Putamen (tissue), 1 donor: ENCODE results near the gene ARFRP1.
A peak's percentile ranks its signal among the peaks of the same experiment; 100 is the strongest.

Experiments used
- DNase-seq: peaks from one replicate; pipeline ENCODE4 v3.0.0-alpha.2; 2016; ENCODE audit warnings: low spot score

ARFRP1 gene

DNA sequence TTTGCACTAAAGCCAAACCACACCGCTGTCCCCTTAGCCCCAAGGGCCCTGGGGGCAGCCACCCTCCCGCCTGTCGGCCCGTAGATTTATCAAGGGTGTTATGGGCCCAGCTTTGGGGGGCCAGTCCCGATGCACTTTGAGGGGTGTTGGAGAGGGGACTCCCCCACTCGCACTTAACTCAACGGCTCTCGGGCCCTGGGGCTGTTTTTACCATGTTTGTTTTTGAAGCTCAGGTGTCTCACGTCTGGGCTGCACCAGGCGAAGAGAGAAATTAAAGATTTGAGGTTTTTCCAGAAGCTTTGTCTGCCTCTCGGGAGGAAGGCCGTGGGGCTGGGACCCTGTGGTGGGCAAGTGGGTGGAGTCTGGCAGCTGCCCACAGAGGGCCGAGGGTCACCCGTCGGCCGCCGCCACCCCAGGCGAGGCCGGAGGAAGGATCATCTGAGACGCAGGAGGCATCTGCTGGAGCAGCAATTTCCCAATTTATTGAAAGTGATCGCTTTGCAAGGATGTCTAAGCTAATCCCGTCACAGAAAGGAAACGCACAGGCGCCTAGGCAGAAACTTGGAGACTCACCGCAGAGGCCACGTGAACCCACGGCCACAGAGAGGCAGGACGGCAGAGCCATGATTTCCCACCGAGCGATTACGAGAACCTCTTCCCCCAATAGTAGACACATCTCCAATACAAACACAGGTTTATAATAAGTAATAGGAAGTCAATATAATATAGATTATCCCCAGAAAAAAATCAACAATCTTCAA, 35.6 kb upstream of the ARFRP1 start:
- no peak for DNase-seq

DNA sequence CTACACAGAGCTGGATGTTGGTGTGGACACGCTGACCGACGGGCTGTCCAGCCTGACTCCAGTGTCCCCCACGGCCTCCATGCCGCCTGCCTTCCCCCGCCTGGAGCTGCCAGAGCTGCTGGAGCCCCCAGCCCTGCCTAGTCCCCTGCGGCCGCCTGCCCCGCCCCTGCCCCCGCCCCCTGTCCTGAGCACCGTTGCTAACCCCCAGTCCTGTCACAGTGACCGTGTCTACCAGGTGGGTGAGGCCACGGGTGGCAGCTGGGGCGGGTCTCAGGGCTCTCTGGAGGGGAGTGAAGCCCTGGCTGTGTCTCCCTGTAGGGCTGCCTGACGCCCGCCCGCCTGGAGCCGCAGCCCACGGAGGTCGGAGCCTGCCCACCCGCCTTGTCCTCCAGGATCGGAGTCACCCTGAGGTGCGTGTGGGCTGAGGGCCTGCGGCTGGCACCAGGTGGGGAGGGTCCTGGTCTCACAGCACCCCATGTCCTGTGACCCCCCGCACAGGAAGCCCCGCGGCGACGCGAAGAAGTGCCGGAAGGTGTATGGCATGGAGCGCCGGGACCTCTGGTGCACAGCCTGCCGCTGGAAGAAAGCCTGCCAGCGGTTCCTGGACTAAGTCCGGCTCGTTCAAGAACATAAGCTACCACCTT, 34.7 kb upstream of the ARFRP1 start:
- DNase-seq = no peak

DNA sequence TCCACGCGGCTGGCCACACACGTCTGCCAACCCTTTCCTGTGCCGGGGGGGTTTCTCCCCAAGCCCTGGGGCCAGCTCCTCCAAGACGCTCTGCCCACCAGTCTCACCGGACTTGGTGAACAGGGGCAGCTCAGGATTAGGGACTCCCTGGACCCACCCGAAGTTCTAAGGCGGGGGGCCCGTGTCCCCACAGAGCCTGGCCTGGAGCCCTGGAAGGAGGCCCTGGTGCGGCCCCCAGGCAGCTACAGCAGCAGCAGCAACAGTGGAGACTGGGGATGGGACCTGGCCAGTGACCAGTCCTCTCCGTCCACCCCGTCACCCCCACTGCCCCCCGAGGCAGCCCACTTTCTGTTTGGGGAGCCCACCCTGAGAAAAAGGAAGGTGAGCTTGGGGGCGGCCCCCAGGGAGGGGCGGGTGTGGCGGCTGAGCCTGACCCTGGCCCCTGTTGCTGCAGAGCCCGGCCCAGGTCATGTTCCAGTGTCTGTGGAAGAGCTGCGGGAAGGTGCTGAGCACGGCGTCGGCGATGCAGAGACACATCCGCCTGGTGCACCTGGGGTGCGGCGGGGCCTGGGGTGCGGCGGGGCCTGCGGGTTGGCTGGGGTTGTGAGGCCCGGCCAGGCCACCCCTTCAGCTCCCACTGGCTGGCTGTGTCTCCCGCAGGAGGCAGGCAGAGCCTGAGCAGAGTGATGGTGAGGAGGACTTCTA, 34.1 kb upstream of the ARFRP1 start:
- no peak for DNase-seq

DNA sequence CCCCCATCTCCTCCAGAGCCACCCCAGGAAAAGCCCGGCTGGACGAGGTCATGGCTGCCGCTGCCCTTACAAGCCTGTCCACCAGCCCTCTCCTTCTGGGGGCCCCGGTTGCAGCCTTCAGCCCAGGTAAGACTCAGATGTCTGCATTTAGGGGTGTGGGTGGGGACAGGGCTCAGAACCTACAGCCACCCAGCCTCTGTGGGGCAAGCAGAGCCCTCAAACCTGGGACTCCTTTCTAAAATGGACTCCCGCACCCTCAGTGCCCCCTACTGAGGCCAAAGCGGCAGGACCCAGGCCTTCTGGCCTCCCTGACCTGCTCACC, 33.5 kb upstream of the ARFRP1 start:
- no peak for DNase-seq

DNA sequence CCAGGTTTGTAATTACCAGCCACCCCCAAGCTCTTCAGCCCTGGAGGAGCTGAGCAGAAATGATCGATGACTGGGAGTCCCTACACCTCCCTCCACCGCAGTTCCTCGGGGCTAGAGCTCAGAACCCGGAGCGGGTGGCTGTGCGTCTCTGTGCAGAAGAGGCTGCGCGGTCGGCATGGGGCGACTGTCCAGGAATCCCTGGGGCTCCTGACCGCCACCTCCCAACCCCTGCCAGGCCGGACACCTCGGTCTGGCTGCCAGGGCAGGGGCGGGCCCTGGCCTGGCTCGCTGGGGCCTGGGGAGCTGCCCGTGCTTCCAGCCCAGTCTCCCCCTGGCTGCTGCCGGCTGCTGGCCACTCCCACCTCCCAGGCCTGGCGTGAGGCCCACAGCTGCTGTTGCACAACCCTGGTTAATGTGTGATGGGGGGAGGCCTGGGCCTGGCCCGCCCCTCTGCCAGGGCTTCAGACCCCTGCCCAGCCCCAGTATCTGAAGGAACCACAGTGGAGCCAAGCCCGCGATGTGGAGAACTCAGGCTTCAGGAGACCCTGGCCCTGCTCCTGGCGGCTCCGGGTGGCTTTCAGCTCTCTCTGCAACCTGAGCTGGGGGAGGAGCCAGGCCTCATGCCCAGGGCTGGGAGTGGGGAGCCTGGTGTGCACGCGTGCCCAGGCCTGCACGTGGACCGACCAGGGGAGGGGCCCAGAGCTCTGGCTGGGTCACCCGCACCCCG, 33.0 kb upstream of the ARFRP1 start:
- DNase-seq = peak; percentile 67

DNA sequence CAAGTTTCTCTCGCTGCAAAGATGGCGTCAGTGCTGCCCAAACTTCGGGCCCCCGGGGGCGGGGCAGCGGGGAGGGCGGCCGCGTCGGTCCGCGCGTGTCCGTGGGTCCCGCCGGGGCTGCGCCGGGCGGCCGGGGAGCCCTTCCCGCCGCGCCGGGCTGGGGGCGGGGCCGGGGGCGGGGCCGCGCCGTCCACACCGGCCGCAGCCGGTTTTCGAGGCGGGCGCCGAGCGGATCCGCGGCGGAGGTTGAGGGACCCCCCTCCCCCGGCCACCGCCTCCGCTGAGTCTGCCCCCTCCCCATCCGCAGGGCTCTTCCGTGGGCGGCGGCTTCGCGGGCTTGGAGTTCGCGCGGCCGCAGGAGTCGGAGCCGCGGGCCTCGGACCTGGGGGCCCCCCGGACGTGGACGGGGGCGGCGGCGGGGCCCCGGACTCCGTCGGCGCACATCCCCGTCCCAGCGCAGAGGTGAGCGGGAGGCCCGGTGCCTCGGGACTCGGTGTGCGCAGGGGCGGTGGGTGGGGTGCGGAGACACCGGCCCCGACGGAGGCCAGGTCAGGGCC, 32.4 kb upstream of the ARFRP1 start:
- no peak for DNase-seq

DNA sequence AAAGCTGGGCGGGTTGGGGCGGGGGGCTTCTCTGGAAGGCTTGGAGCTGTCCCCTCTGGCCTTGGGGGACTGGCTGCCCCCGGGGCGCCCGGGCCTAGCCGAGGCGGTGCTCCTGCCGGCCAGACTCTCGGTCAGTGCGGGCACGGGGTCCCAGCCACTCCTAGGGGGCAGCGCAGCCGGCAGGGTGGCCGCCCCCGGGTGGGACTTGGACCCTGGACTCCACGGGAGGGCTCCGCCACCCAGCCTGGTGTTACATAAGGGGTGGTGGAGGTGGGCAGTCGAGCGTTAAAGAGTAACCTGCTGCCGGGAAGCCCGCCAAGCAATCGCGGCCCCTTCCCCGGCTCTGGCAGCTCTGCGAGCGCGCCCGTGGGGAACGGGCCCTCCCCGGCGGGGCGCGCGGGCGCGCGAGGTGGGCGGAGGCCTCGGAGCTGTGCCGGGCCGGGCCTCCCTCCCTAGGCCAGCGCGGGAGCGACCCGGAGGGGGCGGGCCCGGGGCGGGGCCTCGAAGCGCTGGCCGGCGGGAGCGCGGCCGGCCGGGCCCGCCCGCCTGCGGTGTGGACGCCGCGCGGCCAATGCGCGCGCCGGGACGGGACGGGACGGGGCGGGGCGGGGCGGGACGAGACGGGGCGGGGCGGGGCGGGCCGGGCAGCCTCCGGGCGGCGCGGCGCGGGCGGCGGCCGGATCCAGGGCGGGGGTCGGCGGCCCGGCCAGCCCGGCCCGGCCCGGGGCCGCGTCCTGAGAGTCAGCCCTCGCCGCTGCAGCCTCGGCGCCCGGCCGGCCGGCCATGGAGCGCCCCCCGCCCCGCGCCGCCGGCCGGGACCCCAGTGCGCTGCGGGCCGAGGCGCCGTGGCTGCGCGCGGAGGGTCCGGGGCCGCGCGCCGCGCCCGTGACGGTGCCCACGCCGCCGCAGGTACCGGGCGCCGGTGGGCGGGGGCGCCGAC, 31.6 kb upstream of the ARFRP1 start, which contains the start of gene SLC2A4RG:
Gene SLC2A4RG (plus strand): TSS at position 647 of the 940 bp plus-strand sequence. CDS start 137 bp downstream, at position 784.
- peak; percentile 86 for DNase-seq

DNA sequence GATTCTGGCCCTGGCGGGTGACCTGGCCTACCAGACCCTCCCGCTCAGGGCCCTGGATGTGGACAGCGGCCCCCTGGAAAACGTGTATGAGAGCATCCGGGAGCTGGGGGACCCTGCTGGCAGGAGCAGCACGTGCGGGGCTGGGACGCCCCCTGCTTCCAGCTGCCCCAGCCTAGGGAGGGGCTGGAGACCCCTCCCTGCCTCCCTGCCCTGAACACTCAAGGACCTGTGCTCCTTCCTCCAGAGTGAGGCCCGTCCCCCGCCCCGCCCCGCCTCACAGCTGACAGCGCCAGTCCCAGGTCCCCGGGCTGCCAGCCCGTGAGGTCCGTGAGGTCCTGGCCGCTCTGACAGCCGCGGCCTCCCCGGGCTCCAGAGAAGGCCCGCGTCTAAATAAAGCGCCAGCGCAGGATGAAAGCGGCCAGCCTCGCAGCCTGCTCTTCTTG, 30.9 kb upstream of the ARFRP1 start:
- DNase-seq = no peak

DNA sequence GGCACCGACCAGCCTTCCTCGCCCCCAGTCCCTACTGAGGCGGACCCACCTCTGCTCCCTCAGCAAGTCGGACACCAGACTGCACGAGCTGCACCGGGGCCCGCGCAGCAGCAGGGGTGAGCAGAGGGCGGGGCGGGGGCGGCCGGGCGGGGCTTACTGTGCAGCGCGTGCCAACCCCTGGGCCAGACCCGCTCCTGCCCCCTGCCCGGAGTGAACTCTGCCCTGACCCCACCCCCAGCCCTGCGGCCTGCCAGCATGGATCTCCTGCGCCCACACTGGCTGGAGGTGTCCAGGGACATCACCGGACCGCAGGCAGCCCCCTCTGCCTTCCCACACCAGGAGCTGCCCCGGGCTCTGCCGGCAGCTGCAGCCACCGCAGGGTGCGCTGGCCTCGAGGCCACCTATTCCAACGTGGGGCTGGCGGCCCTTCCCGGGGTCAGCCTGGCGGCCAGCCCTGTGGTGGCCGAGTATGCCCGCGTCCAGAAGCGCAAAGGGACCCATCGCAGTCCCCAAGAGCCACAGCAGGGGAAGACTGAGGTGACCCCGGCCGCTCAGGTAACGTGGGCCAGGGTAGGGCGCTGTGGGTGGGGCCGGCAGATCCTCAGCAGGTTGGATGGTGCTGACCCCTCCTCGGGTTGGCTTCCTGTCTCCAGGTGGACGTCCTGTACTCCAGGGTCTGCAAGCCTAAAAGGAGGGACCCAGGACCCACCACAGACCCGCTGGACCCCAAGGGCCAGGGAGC, 30.3 kb upstream of the ARFRP1 start:
- no peak for DNase-seq

DNA sequence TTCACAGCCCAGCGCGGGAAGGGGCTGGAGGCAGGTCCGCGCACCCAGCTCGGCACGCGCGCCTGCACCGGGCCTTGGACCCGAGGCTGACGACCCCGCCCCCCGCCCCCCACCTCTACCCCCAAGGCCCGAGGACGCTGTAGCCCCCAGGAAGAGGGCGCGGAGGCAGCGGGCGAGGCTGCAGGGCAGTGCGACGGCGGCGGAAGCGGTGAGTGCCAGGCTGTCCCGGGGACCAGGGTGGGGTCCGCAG, 29.8 kb upstream of the ARFRP1 start:
- no peak for DNase-seq

DNA sequence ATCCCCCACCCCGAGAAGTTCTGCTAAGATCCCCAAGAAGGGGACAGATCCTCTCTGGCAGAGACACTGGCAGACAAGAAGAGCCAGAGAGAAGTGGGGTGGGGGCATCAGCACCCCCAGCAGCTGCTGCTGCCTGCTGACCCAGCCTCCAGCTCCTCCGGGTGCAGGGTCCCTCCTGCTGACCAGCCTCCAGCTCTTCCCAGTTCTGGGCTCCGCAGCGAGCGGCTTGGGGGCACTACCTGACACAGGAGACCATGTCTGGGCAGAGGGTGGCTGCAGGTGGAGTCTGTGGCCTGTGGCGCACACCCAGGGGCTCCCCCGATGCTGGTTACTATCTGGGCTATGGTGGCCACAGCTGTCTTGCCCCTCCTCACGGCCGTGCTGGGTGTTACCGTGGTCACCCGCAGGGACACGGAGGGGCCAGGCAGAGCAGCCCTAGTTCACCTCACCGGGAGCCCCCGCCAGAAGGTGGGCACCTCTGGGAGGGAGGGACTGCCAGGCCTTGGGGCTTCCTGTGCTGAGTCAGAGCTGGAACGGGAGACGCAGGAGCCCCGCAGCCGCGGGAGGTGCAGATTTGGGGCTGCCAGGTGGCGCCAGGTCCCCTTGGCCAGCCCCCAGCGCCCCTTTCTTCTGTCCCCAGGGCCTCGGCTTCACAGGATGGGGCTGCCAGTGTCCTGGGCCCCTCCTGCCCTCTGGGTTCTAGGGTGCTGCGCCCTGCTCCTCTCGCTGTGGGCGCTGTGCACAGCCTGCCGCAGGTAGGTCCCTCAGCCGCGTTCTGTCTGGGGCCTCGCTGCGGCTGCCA, 29.3 kb upstream of the ARFRP1 start:
- no peak for DNase-seq

DNA sequence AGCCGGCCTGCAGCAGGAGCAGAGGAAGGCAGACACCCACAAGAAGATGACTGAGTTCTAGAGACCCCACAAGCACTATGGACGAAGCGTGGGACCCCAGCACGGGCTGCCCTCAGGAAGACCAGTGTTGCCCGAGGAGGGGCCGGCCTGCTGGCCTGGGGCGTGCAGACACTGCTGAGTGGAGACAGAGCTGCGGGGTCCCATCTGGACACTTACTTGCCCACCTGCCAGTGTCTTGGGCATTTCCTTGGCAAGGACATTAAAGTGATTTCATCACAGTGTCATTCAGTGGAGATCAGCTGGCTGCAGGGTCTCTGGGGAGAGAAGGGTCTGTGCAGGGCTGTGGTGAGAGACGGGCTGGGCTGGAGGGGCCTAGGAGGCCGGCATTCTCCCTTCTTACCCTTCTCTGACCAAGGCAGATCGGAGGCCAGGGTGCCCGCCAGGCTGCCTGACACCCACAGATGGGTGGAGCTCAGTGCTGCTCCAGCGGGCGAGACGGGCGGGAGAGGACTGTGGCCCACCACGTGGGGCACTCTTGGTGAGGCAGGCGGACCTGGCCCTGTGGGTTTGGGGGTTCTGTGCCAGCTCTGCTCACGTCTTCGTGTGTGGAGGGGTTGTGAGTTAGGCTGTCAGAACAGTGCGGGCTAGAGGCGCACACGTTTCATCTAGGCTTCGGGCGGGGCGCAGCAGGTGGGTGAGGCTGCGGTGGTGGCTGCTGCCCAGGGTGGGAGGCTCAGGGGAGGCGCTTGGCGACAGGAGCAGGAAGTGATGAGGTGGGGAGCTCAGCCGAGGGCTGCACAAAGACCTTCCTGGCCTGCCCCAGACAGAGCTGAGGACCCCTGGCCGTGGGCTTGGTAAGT, 28.3 kb upstream of the ARFRP1 start, which contains the start of gene LIME1:
Gene LIME1 (plus strand): TSS at position 806 of the 860 bp plus-strand sequence. CDS start 886 bp downstream, outside the sequence.
- DNase-seq = no peak

DNA sequence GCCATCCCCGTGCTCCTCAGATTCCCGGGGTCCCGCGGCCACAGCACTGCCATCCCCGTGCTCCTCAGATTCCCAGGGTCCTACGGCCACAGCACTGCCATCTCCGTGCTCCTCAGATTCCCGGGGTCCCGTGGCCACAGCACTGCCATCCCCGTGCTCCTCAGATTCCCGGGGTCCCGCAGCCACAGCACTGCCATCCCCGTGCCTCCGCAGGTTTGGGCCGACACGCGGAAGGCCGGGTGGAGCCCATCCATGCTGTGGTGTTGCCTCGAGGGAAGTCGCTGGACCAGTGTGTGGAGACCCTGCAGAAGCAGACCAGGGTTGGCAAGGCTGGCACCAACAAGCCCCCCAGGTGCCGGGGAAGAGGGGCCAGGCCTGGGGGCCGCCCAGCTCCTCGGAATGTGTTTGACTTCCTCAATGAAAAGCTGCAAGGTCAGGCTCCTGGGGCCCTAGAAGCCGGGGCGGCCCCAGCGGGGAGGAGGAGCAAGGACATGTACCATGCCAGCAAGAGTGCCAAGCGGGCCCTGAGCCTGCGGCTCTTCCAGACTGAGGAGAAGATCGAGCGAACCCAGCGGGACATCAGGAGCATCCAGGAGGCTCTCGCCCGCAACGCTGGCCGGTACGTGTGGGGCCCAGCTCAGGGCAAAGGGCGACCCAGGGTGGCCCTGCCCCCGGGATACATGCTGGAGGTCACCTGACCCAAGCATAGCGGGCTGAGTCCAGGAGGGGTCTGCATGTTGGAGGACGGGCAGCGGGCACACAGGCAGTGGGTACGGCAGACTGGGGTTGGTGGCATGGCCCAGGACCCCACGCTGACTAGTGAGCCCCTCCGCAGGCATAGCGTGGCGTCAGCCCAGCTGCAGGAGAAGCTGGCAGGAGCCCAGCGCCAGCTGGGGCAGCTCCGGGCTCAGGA, 27.4 kb upstream of the ARFRP1 start:
- DNase-seq = no peak

DNA sequence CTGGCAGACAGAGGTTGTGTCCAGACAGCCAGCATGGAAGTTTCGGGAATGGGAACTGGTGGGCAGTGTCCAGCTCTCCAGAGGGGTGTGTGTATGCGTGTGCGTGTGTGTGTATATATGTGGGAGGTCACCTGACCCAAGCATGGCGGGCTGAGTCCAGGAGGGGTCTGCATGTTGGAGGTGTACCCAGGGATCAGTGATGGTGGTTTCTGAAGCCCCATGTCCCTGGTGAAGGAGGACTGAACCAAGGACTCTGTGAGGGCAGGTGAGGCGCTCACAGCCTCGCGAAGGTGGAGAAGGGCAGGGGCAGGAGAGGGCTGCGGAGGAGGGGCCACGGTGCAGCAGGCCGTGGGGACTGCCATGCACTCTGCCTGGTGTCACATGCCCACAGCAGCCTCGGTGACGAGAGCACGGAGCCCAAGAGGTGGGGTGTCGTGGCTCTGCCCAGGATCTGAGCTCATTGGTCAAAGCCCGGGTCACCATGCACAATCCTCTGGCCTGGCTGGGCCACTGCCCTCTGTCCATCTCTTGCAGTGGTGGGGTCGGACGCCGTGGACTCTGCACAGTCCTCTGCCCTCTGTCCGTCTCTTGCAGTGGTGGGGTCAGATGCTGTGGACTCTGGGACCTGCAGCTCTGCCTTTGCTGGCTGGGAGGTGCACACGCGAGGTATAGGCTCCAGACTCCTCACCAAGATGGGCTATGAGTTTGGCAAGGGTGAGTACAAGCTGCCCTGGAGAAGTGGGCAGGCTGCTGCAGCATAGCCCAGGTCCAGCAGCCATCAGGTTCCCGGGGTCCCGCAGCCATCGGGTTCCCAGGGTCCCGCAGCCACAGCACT, 26.6 kb upstream of the ARFRP1 start:
- DNase-seq = no peak

DNA sequence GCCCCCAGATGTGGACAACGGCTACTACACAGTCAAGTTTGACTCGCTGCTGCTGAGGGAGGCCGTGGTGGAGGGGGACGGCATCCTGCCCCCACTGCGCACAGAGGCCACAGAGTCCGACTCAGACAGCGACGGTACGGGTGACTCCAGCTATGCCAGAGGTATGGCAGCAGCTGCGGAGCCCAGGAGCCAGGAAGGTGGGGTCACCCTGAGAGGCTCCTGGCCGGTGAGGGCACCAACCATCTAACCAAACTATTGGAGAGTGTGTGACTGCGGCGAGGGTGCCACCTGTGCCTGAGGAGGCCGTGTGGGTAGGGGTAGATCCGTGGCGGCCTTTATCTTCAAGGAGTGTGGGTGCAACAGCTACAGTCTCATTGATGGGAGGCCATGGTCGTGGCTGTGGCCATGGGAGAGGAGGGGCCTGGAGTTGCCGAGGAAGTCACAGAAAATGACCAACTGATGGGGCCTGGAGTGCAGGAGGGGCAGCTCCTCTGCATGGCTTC, 25.9 kb upstream of the ARFRP1 start:
- DNase-seq = no peak

DNA sequence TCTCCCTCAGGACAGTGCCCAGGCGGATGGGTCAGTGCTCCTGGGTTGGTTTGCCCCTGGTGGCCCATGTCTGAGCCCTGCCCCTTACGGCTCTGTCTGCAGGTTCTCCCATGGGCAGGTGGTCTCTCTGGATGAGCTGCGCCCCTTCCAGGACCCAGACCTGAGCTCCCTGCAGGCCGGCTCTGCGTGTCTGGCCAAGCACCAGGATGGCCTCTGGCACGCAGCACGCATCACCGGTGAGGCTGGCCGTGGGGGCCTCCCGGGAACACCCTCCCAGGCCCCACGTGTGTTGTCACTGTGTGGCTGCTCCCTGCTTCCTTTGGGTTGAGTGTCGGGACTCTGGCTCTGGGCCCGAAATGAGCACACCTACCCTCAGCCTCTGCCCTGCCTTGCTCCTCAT, 25.3 kb upstream of the ARFRP1 start:
- DNase-seq = no peak
